Right hindlimb (tissue), 1 donor: ENCODE data around the gene TCP11L1.
"Not testable (repeated sequence)": the region's sequence is repeated elsewhere in the genome, so short reads cannot be mapped to it uniquely, and the experiment has no call there.

Experiments
- DNase-seq: peaks from one replicate; pipeline ENCODE4 v3.0.0-alpha.2; 2018

TCP11L1 gene

DNA sequence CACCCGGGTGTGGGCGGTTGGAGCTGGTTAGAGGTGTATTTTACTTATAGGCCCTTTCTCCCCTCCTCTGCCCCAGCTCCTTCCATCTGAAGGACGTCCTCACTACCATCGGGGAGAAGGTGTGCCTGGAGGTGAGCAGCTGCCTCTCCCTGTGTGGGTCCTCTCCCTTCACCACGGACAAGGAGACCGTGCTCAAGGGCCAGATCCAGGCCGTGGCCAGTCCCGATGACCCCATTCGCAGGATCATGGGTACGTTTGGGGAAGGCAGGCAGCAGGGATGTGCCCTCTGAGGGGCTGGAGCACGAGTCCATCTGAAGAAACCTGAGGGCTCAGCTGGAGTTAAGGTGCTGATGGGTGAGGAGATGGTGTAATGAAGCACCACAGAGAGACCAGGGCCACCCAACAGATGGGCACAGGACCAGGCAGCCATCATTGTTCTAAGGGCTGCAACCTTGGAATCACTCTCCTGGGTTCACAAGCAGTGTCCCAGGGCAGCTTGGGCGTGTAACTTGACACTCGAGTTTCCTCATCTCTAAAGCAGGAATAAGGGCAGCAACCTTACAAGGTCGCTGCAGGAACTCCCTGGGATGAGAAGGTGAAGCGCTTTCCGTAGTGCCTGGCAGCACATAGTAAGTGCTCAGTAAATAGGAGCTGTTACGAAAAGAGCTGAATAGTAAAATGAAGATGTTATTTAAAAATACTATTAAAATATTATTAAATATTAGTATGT, 29.4 kb downstream of the TCP11L1 start:
- no peak for DNase-seq

DNA sequence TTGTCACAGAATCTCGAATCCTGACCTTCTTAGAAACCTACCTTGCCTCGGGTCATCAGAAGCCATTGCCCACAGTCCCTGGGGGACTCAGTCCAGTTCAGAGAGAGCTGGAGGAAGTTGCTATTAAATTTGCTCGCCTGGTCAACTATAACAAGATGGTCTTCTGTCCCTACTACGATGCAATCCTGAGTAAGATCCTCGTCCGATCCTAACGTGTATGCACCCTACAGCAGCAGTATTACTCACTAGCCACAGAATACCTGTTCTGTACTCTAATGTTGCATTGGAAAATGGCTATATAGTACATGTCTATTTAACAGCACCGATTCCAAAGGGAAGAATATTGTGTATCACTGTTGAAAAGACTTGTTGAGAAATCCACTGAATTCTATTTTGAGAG, 33.1 kb downstream of the TCP11L1 start:
- DNase-seq = no peak

DNA sequence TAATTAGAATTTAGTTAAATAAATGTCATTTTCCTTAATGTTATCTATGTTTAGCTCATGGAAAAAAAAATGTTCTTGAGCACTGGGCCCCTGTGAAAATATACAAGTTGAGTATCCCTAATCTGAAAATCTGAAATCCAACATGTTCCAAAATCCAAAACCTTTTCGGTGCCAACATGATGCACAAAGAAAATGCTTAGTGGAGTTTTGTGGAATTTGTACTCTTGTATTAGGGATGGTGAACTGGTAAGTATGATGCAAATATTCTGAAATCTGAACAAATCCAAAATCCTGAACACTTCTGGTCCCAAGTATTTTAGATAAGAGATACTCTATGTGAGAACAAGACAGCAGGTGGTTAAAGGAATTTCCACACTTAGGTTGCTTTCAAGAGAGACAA, 44.5 kb downstream of the TCP11L1 start:
- no peak for DNase-seq

GRCh38 chr11:33086017-33086416, 46.6 kb downstream of the TCP11L1 start:
- no peak for DNase-seq

GRCh38 chr11:33089776-33090175, 50.4 kb downstream of the TCP11L1 start:
- DNase-seq = no peak

- DNase-seq = no peak
Observed at GRCh38 chr11:33094157-33094556, 54.8 kb downstream of the TCP11L1 start.

DNA sequence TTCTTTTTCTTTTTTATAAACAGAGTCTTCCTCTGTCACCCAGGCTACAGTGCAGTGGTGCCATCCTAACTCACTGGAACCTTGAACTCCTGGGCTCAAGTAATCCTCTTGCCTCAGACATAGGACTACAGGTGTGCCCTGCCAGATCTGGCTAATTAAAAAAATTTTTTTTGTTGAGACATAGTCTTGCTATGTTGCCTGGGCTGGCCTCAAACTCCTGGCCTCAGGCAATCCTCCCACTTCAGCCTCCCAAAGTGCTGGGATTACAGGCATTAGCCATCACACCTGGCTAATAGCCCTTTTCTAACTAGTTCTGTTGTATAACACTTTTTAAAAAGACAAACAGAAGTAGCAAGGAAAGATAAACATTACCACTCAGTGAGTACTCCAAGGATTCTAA, 64.5 kb downstream of the TCP11L1 start:
- no peak for DNase-seq

DNA sequence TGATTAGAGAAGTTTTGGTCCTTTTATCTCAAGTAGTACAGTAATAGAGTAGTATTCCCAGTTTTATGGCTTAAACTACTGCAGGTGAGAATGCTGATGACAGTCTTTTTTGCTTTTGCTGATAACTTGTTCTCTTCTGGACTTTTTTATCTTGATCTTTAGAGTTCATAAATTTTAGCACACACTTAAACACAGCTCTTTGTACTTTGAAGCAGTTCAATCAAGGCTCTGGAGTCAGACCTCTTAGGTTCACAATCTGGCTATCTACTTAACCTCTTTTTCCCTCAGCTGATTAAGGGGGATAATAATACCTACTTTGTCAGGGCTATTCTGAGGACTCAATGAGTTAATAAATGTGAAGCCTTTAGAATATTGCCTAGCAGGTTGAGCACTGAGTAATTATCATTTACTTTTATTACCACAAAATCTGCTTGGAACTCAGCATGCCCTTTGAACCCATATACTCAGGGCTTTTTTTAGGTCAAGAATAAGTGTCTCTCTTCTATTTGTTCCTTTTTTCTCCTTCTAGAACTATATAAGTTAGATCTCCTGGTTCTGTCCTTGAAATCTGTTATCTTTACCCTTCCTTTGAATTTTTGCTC, 70.0 kb downstream of the TCP11L1 start:
- DNase-seq = no peak

GRCh38 chr11:33110083-33110482, 70.7 kb downstream of the TCP11L1 start:
- DNase-seq = peak; percentile 60

DNA sequence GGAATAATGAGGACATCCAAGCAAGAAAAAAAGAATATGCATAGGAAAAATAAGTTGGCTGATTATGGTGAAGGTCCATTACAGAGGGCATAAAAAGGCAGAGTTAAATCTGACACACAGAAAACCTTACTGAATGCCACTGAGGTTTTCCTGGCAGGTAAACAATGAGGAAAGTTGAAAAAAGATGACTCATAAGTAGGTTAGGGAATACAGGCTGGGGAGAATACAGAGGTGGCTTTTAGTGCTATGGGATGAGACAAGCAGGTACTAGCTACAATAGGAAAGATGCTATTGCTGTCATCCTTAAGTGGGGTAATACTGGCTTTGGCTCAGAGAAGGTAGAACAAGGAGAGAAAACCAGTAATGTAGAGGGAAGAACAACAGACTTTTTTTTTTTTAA, 77.2 kb downstream of the TCP11L1 start:
- no peak for DNase-seq

- DNase-seq = not testable (repeated sequence)
Observed at GRCh38 chr11:33122696-33123095, 83.3 kb downstream of the TCP11L1 start.
